GM21367 (cell line): ENCODE measurements around the gene FAM216B.

Experiments used
- ATAC-seq: cut with Tn5 transposase; IDR thresholded peaks from one replicate; pipeline ENCODE4 v1.9.1; 2021; ENCODE audit not compliant: unreplicated experiment

FAM216B gene

GRCh38 chr13:42821437-42821836, 40.1 kb downstream of the FAM216B start:
- no peak for ATAC-seq

GRCh38 chr13:42832341-42833096, 51.1 kb downstream of the FAM216B start:
- no peak for ATAC-seq

- ATAC-seq = no peak
Measured at GRCh38 chr13:42834946-42835345, 53.6 kb downstream of the FAM216B start.

GRCh38 chr13:42836930-42837690, 55.7 kb downstream of the FAM216B start:
- ATAC-seq = no peak
